Tibial nerve (tissue), 4 donors: Measurements from ENCODE around the gene MOB2.

Experiments
- CTCF ChIP-seq, 5 experiments: fragments of 200-600 bp in 3 of 5; fragments of 450-650 bp in 2 of 5; sonication (generic) in 3 of 5; IDR thresholded peaks; one replicate each; pipeline ENCODE4 v1.5.1; 2016 to 2019; ENCODE audit warnings: antibody characterized with exemption in 5 of 5, mild to moderate bottlenecking in 3 of 5, moderate library complexity in 2 of 5
- EP300 ChIP-seq, 2 donors: sonication (generic); formaldehyde crosslinking; IDR thresholded peaks; one replicate each; pipeline ENCODE4 v1.6.1; 2017; ENCODE audit warnings: antibody characterized with exemption in 2 of 2, mild to moderate bottlenecking in 1 of 2
- POLR2A ChIP-seq, 2 donors: fragments of 450-650 bp; IDR thresholded peaks; one replicate each; pipeline ENCODE4 v1.6.1; 2017; ENCODE audit warnings: antibody characterized with exemption in 2 of 2, mild to moderate bottlenecking in 2 of 2, moderate library complexity in 2 of 2

DNA sequence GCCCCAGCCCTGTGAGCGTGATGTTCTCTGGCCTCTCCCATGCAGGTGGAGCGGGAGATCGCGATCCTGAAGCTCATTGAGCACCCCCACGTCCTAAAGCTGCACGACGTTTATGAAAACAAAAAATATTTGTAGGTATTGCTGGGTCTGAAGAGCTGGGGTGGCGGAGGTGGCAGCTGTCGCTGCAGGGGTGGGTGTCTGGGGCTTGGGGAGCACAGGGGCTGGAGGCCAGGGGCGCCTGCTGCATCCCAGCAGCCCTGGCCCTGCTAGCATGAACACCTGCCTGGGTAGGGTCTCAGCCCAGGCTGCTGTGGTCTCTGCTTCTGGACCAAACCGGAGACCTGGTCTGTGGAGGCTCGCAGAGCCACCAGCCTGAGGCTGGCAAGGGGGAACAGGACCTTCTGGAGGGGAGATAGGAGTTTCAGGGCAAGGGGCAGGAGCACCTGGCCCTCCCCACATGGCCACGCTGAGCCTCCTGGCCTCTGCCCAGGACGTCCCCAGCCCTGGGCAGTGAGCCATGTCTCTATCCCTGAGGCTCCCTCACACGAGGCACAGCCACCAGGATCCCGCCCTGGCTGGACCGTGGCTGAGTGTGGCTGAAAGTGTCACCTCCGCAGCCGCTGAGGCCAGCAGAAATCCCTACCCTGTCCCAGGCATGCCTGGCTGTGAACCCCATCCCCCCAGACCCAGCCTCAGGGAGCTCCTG, 48.2 kb downstream of the MOB2 start:
- no peak for TF ChIP-seq CTCF (IDR thresholded peaks at IDR 0.05)
- TF ChIP-seq POLR2A (IDR thresholded peaks at IDR 0.05), result no peak
- no peak for TF ChIP-seq EP300 (IDR thresholded peaks at IDR 0.05)
